Measurements from ENCODE around the gene NPAS3.

Gene NPAS3

GRCh38 chr14:33792009-33792719 is 853.5 kb downstream of the NPAS3 start:
- no peak for DNase-seq (ENCODE audit: low read depth, low spot score)

- DNase-seq (ENCODE audit: low read depth, low spot score), result peak; percentile 54
These were observed 854.2 kb downstream of the NPAS3 start for GRCh38 chr14:33792720-33793368.

GRCh38 chr14:33793398-33794110 is 854.9 kb downstream of the NPAS3 start:
- no peak for DNase-seq (ENCODE audit: low read depth, low spot score)

DNA sequence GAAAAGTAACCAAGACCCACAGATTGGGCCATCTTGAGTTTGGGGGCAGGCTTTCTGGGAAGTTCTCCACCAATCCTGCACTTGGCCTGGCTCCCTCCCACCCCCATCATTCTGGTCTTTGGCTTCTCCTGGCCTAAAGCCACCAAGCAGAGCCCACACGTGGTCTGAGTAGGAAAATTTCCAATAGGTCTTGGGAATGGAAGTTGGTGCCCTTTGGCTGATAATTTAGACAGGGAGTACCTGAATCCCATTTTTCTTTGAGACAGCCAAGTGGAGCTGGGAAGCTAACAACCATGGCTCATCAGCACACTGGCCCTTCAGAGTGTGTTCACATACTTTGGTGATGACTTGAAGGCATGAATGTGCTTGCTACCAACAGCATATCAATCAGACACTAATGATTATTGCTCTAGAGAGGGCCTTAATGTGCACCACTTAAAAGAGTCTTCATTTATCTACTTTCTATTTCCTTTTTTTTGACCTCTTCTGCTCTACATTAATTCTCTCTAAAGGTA is 856.2 kb downstream of the NPAS3 start:
- DNase-seq (ENCODE audit: low read depth, low spot score), result no peak

DNA sequence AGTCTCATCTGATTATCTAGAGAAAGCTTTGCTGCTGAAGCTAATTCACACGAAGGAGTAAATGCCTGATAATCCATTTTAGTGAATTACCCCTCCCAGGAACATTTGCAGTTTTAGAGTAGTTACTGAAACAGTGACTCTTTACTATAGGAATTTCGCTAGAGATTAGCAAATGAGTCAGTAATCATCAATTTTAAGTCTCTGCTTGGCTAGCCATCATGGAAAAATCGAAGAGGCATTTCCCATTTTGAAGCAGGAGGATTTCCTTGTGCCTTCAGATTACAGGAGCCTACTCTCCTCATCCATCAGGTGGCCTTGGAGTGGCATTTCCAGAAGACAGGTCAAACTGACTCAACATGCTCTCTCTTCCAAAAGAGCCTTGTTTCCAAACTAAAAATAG is 857.7 kb downstream of the NPAS3 start:
- no peak for DNase-seq (ENCODE audit: low read depth, low spot score)

- DNase-seq (ENCODE audit: low read depth, low spot score), result no peak
These were observed 861.3 kb downstream of the NPAS3 start for GRCh38 chr14:33799705-33800570.

DNA sequence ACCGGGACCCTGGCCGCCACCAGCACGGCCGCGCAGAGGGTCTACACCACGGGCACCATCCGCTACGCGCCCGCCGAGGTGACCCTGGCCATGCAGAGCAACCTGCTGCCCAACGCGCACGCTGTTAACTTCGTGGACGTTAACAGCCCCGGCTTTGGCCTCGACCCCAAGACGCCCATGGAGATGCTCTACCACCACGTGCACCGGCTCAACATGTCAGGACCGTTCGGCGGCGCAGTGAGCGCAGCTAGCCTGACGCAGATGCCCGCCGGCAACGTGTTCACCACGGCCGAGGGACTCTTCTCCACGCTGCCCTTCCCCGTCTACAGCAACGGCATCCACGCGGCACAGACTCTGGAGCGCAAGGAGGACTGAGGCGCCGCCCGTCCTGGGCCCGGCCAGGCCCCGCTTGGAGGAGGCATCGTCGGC is 862.1 kb downstream of the NPAS3 start:
- no peak for DNase-seq (ENCODE audit: low read depth, low spot score)

DNA sequence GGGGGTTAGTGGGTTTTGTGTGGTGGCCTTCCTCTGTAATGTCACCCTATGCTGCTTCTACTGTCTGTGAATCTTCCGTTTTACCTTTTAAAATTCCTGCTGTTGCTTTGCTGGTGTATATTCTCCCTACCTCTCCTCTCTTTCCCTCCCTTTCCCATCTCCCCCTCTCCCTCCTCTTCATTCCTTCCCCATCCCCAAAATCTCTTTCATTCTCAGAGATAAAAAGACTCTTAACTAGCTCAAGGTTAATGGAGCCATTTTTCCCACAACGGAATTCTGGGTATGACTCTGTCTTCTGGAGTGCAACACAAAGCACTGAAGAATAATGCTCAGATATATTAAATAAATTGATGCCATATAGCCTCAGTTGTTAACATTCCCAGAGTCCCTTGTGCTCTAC is 864.1 kb downstream of the NPAS3 start:
- DNase-seq (ENCODE audit: low read depth, low spot score), result no peak

GRCh38 chr14:33805593-33805992 is 866.9 kb downstream of the NPAS3 start:
- DNase-seq (ENCODE audit: low read depth, low spot score), result no peak

GRCh38 chr14:33806905-33807304 is 868.2 kb downstream of the NPAS3 start:
- DNase-seq (ENCODE audit: low read depth, low spot score), result no peak

DNA sequence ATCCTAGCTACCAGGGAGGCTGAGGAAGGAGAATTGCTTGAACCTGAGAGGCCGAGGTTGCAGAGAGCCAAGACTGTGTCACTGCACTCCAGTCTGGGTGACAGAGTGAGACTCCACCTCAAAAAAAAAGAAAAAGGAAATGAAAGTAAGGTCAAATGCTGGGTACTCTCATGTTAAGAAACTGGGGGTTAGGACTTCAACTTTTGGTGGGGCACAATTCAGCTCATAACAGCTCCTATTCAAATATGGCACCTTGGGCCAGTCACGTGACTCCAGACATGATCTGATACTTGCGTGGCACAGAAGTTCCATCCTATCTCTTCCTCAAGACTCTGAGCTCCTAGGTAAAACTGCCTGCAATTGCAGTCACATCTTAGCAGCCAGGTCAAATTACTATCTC is 869.5 kb downstream of the NPAS3 start:
- no peak for DNase-seq (ENCODE audit: low read depth, low spot score)

DNA sequence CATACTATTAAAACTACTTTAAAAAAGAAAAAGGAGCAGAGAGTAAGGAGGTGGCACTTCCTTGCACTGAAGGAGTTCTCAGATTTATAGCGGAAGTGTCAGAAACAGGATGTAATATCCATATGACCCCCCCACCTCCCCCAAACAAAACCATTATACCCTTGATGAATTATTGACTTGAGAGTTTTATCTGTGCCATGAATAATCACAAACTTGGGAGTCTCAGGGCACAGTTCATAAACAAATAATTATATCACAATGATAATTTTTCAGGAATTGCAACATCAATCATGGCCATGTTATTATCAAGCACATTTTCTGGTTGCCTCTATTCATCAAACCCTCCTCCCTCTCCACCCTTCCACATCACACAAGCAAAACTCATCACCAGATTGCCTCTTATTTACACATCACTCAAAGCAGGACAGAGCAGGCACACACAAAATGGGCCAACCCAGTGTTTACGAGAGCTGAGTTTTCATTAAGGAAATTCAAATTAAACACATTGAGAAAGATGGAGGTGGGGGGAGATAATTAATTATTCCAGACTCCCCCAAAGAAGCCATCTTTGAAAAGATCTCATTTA is 870.8 kb downstream of the NPAS3 start:
- no peak for DNase-seq (ENCODE audit: low read depth, low spot score)

- no peak for DNase-seq (ENCODE audit: low read depth, low spot score)
These were observed 871.6 kb downstream of the NPAS3 start for GRCh38 chr14:33810308-33810707.

- no peak for DNase-seq (ENCODE audit: low read depth, low spot score)
These were observed 873.0 kb downstream of the NPAS3 start for GRCh38 chr14:33811721-33812120.

- no peak for DNase-seq (ENCODE audit: low read depth, low spot score)
These were observed 873.5 kb downstream of the NPAS3 start for GRCh38 chr14:33812181-33812580.

- no peak for DNase-seq (ENCODE audit: low read depth, low spot score)
These were observed 873.9 kb downstream of the NPAS3 start for GRCh38 chr14:33812601-33813000.

- DNase-seq (ENCODE audit: low read depth, low spot score), result no peak
These were observed 875.3 kb downstream of the NPAS3 start for GRCh38 chr14:33814010-33814409.

DNA sequence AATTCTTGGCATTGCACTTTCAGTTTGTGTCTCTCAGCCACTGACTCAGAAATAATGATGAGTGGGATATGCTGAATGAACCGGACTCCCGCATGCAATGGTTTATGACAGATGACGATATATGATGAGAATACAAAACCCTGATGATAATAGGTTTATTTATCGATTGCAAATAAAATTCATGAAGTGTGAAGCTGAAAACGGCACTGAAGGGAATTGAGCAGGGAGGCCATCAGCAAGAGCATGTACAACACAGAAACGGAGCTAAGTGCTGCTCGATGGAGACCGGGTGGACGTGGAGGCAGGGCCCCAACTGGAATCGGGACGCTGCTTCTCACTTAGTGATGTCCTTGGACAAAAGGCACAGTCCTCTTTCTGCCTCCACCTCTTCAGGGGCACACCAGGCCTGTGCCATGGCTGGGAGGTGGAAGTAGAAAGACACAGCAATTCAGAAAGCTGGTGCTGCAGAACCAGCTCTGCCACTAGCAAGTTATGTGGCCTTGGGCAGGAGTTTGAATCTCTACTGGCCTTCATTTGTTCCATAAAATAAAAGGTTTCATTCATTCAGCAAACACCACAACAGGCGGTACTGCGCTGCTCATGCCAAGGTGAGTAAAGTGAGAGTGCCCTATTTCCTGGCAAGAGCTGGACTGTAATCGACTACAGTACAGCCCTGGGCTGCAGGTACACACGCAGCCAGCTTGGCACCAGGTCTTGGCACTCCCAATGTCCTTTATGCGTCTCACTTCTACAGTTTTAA is 895.2 kb downstream of the NPAS3 start:
- no peak for DNase-seq (ENCODE audit: low read depth, low spot score)

DNA sequence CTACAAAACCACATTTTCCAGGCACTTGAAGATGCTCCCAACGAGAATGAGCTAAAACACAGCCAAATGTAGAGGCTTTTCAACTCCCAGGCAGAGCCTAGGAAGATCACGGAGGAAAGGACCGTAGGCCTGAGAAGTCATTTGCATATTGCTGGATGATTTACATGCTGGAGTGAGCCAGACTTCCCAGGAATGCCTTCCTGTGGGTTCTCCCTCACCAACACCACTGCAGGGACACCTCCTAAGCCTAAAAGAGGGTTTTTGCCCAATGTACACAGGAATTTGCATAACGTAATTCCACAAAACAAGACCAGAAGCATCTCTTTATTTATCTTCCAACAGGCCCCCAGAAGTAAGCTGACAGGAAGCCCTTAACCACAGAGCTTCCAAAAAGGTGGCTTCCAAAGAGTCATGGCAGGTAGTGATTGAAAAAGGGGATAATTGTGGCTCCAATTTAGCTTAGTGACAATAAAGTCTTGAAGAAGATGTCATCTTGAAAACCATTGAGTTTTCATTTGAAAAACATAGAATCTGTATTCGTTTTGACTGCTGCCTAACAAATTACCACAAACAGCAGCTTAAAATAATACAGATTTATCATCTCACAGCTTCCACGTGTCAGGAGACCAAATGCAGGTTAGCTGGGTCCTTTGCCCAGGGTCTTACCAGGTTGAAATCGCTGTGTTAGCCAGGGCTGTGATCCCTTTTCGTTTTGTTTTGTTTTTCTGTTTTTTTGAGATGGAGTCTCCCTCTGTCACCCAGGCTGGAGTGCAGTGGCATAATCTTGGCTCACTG is 896.0 kb downstream of the NPAS3 start:
- DNase-seq (ENCODE audit: low read depth, low spot score), result no peak

DNA sequence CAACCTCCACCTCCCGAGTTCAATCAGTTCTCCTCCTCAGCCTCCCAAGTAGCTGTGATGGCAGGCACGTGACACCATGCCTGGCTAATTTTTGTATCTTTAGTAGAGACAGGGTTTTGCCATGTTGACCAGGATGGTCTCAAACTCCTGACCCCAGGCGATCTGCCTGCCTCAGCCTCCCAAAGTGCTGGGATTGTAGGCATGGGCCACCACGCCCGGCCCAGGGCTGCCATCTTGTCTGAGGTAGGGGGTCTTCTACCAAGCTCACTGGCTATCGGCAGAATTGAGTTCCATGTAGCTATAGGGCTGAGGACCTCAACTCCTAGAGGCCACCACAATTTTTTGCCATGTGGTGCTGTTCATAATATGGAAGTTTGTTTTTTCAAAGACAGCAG is 896.6 kb downstream of the NPAS3 start:
- DNase-seq (ENCODE audit: low read depth, low spot score), result no peak

All from brain pericyte (primary cell).